HepG2 (cell line): ENCODE data around the gene MRPL58. TPM values are rescaled to one million over a fixed set of nuclear protein-coding genes. Genes with fewer than 3 reads are reported as not detected.
A peak's percentile ranks its signal among the peaks of the same experiment; 100 is the strongest.

Experiments
- ADNP ChIP-seq: sonication (generic); formaldehyde crosslinking; IDR thresholded peaks from 2 replicates; pipeline ENCODE4 v1.4.0; 2020; ENCODE audit warnings: missing genetic modification reagents
- ATF7 ChIP-seq, 2 experiments: fragments of 450-650 bp in 1 of 2; sonication (generic) in 1 of 2; formaldehyde crosslinking in 1 of 2; IDR thresholded peaks; 2 replicates each; pipeline versions ENCODE4 v1.4.0 to v1.6.1; 2016 to 2020; ENCODE audit warnings: antibody characterized with exemption in 1 of 2, mild to moderate bottlenecking in 1 of 2, missing genetic modification reagents in 1 of 2
- GATAD2A ChIP-seq: IDR thresholded peaks from 2 replicates; pipeline ENCODE4 v1.6.1; 2016
- GMEB2 ChIP-seq: IDR thresholded peaks from 2 replicates; pipeline ENCODE4 v1.6.1; 2016; ENCODE audit warnings: missing biosample characterization, missing genetic modification reagents, low read depth
- HMGA1 ChIP-seq: sonication (generic); formaldehyde crosslinking; conservative IDR thresholded peaks from 2 replicates; pipeline ENCODE4 v1.4.0; 2020; ENCODE audit warnings: missing genetic modification reagents
- KDM2A ChIP-seq: sonication (generic); formaldehyde crosslinking; IDR thresholded peaks from 2 replicates; pipeline ENCODE4 v1.4.0; 2020; ENCODE audit warnings: low read depth, missing genetic modification reagents, borderline replicate concordance
- KLF9 ChIP-seq: IDR thresholded peaks from 2 replicates; pipeline ENCODE4 v1.6.1; 2016; ENCODE audit warnings: low read depth
- NCOA2 ChIP-seq: sonication (generic); formaldehyde crosslinking; IDR thresholded peaks from 2 replicates; pipeline ENCODE4 v1.8.0; 2022; ENCODE audit warnings: inconsistent platforms
- NFIB ChIP-seq: sonication (generic); formaldehyde crosslinking; IDR thresholded peaks from 2 replicates; pipeline ENCODE4 v1.9.0; 2021; ENCODE audit warnings: missing genetic modification reagents, mild to moderate bottlenecking, borderline replicate concordance
- NFKBIZ ChIP-seq: IDR thresholded peaks from 2 replicates; pipeline ENCODE4 v1.6.1; 2018; ENCODE audit warnings: missing genetic modification reagents, missing compliant biosample characterization
- RAD21 ChIP-seq: fragments of 450-650 bp; formaldehyde crosslinking; IDR thresholded peaks from 2 replicates; pipeline ENCODE4 v1.5.0; 2020; ENCODE audit warnings: mild to moderate bottlenecking
- RFX1 ChIP-seq: fragments of 450-650 bp; IDR thresholded peaks from 2 replicates; pipeline ENCODE4 v1.6.1; 2017
- SAFB2 ChIP-seq: sonication (generic); formaldehyde crosslinking; IDR thresholded peaks from 2 replicates; pipeline ENCODE4 v1.5.1; 2020; ENCODE audit warnings: missing genetic modification reagents, low read depth, mild to moderate bottlenecking, borderline replicate concordance
- SATB2 ChIP-seq: sonication (generic); formaldehyde crosslinking; IDR thresholded peaks from 2 replicates; pipeline ENCODE4 v1.5.0; 2020; ENCODE audit warnings: missing genetic modification reagents
- TBL1XR1 ChIP-seq: fragments of 150-350 bp; IDR thresholded peaks from 2 replicates; pipeline ENCODE4 v1.6.1; 2014; ENCODE audit warnings: borderline replicate concordance, low read length; ENCODE audit not compliant: partially characterized antibody
- ZBTB26 ChIP-seq: IDR thresholded peaks from 2 replicates; pipeline ENCODE4 v1.6.1; 2016; ENCODE audit warnings: missing compliant biosample characterization, missing genetic modification reagents, borderline replicate concordance
- ZBTB46 ChIP-seq: sonication (generic); formaldehyde crosslinking; IDR thresholded peaks from 2 replicates; pipeline ENCODE4 v1.4.0; 2020; ENCODE audit warnings: mild to moderate bottlenecking, missing genetic modification reagents, borderline replicate concordance
- ZEB1 ChIP-seq: IDR thresholded peaks from 2 replicates; pipeline ENCODE4 v1.6.1; 2012; ENCODE audit warnings: mild to moderate bottlenecking, low read depth, inconsistent platforms; ENCODE audit not compliant: insufficient replicate concordance
- ZFP82 ChIP-seq: sonication (generic); formaldehyde crosslinking; IDR thresholded peaks from 2 replicates; pipeline ENCODE4 v1.5.1; 2020; ENCODE audit warnings: mild to moderate bottlenecking, missing genetic modification reagents, borderline replicate concordance
- ZMAT5 ChIP-seq: sonication (generic); formaldehyde crosslinking; IDR thresholded peaks from 2 replicates; pipeline ENCODE4 v1.5.0; 2020; ENCODE audit warnings: mild to moderate bottlenecking, low read depth, missing genetic modification reagents, borderline replicate concordance
- ZNF292 ChIP-seq: sonication (generic); formaldehyde crosslinking; IDR thresholded peaks from 2 replicates; pipeline ENCODE4 v1.8.1; 2022; ENCODE audit warnings: mild to moderate bottlenecking, low read depth, missing genetic modification reagents, borderline replicate concordance
- ZNF543 ChIP-seq: sonication (generic); formaldehyde crosslinking; IDR thresholded peaks from 2 replicates; pipeline ENCODE4 v1.4.0; 2020; ENCODE audit warnings: mild to moderate bottlenecking, missing genetic modification reagents
- ZNF75D ChIP-seq: sonication (generic); formaldehyde crosslinking; IDR thresholded peaks from 2 replicates; pipeline ENCODE4 v1.8.1; 2023; ENCODE audit warnings: missing genetic modification reagents, mild to moderate bottlenecking, borderline replicate concordance
- polyA plus RNA-seq, 8 experiments: library from polyadenylated mRNA; depleted of rRNA in 3 of 8; stranded (reverse) in 7 of 8; unstranded in 1 of 8; fragments of >200 nt; fragmentation: Illumina TruSeq in 4 of 8; extraction: Trizol in 4 of 8; gene quantifications; 2 replicates each; pipeline versions ENCODE4 v1.2.1 to v1.2.3, GENCODE V29; 2011 to 2016; ENCODE audit warnings: low read depth in 4 of 8, missing spikeins in 1 of 8, mixed read lengths in 1 of 8; ENCODE audit not compliant: insufficient read depth in 1 of 8
- total RNA-seq, 5 experiments: library from RNA; depleted of rRNA; stranded (reverse); fragments of >200 nt; fragmentation: Illumina TruSeq; extraction: Trizol; gene quantifications; 2 replicates each; pipeline ENCODE4 v1.2.3, GENCODE V29; 2016; ENCODE audit warnings: low read depth in 1 of 5

Gene MRPL58
- total and polyA plus RNA-seq, 2 of the 13 experiments (the other 11 are each of a cell fraction or from before 2014, with no cell fraction given) = 44.9 to 68.9 TPM

GRCh38 chr17:75034236-75034908, 21.9 kb downstream of the MRPL58 start (continued):
- TF ChIP-seq ZNF543 (peak; percentile 96), KDM2A (CRISPR knock-in tag) (peak; percentile 91), SATB2 (CRISPR knock-in tag) (peak; percentile 88), GATAD2A (CRISPR knock-in tag) (peak; percentile 77), ZBTB46 (CRISPR knock-in tag) (no peak), ZBTB26 (CRISPR knock-in tag) (peak; percentile 81; the same call in 1 of the 2 replicates), NFKBIZ (CRISPR knock-in tag) (peak; percentile 76), RFX1 (no peak; the same call in 1 of the 2 replicates), TBL1XR1 (peak; percentile 25), ZEB1 (peak; percentile 78), ZNF292 (CRISPR knock-in tag) (peak; percentile 26; the same call in 1 of the 2 replicates), HMGA1 (CRISPR knock-in tag) (no peak), RAD21 (CRISPR knock-in tag) (no peak), ZNF75D (CRISPR knock-in tag) (0 out of 2 replicates have a peak, but pooled peaks have one; percentile 14), NCOA2 (CRISPR knock-in tag) (peak; percentile 27; the same call in 1 of the 2 replicates), ATF7 (IDR thresholded peaks at IDR 0.05) (no peak), ATF7 (CRISPR knock-in tag; IDR thresholded peaks at IDR 0.05) (no peak; the same call in 1 of the 2 replicates), NFIB (CRISPR knock-in tag) (no peak), ZFP82 (CRISPR knock-in tag) (peak; percentile 88), SAFB2 (CRISPR knock-in tag) (peak; percentile 92), KLF9 (no peak; the same call in 1 of the 2 replicates), ZMAT5 (no peak), ADNP (CRISPR knock-in tag) (peak; percentile 95), GMEB2 (CRISPR knock-in tag) (peak; percentile 39; the same call in 1 of the 2 replicates)
